HCEC 1CT (cell line): Measurements from ENCODE around the gene DUOX2.
A peak's percentile ranks its signal among the peaks of the same experiment; 100 is the strongest.
"Not testable (repeated sequence)": the region's sequence is repeated elsewhere in the genome, so short reads cannot be mapped to it uniquely, and the experiment has no call there.

Experiments used
- DNase-seq: peaks from one replicate; pipeline ENCODE4 v3.0.0-alpha.2; 2017

Gene DUOX2

DNA sequence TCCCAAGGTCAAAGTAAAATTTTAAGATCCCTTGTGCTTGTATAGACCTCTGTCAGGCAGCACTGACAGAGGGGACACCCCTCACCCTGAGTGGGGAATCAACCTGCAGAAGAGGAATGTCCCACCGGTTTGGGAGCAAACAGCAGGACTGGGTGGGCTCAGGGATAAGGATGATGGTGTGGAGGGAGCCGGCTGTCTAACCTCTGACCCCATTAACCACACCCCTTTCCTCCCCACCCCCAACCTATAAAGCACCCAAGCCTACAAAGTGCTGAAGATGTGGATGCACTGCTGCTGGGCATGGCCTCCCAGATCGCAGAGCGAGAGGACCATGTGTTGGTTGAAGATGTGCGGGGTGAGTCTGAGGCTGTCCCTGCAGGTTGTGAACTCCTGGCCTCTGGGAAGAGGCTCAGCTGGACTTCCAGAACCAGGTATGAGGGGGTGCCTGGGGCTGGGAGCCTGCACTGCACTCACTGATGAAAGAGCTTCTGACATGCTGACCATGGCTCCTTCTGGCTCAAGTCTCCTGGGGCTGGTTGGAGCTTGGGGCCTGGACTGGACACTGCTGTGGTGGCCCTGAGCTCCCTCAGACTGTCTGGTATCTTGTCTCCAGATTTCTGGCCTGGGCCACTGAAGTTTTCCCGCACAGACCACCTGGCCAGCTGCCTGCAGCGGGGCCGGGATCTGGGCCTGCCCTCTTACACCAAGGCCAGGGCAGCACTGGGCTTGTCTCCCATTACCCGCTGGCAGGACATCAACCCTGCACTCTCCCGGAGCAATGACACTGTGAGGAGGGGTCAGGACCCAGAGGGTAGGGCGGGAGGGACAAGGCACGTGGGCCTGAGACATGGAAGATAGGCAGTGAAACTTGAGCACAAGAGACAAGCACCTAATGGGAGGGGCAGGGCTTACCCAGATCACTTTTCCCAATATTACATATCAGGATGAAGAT, 25.1 kb upstream of the DUOX2 start:
- no peak for DNase-seq

DNA sequence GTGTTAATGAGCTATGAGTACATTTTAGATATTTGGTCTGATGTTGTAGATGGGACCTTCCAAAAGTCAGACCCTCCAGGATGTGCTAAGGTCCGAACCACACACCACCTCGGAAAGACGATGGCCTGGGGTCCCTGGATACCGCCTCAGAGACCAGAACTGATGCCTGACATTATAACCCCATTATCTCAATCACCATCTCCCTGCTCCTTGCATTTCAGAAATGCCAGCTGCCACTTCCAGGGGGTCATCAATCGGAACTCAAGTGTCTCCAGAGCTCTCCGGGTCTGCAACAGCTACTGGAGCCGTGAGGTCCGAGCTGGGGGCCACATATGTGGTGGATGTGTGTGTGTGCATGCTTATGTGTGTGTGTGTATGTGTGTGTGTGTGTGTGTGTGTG, 23.7 kb upstream of the DUOX2 start:
- DNase-seq = no peak

DNA sequence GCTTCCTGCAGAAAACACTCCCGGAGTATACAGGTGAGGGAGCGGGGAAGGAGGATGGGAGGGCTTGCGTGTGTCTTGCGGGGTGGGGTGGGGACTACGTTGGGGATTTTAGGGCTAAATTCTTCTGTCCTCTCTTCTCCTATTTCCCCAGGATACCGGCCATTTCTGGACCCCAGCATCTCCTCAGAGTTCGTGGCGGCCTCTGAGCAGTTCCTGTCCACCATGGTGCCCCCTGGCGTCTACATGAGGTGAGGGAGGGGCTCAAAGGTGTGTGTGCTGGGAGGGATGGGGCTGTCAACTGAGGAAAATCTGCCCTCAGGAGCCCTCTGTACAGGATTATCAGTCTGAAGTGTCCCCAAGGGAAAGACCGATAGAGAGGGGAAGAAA, 22.4 kb upstream of the DUOX2 start:
- no peak for DNase-seq

DNA sequence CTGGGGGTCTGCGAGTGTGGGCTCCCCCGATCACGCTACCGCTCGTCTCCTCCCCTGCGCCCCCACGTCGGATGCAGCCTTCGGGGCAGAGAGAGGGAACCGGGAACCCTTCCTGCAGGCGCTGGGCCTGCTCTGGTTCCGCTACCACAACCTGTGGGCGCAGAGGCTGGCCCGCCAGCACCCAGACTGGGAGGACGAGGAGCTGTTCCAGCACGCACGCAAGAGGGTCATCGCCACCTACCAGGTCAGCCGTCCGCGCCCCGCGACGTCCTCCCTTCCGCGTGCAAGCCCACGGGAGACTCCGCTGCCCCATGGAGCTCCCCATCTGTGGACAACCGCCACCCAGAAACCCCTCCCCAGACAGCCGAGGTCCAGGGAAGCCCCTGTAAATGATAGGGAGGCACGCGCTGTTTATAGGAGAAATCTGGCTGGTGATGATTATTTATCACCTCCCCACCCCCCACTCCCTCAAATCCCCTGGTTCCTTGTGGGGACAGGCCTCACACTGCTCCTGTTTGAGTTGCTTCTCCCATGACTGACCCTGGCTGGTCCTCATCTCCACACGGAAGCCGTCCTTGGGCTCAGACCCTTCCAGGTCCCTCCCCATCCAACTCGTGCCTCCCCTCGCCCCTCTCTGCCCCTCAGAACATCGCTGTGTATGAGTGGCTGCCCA, 21.9 kb upstream of the DUOX2 start:
- DNase-seq = not testable (repeated sequence)

DNA sequence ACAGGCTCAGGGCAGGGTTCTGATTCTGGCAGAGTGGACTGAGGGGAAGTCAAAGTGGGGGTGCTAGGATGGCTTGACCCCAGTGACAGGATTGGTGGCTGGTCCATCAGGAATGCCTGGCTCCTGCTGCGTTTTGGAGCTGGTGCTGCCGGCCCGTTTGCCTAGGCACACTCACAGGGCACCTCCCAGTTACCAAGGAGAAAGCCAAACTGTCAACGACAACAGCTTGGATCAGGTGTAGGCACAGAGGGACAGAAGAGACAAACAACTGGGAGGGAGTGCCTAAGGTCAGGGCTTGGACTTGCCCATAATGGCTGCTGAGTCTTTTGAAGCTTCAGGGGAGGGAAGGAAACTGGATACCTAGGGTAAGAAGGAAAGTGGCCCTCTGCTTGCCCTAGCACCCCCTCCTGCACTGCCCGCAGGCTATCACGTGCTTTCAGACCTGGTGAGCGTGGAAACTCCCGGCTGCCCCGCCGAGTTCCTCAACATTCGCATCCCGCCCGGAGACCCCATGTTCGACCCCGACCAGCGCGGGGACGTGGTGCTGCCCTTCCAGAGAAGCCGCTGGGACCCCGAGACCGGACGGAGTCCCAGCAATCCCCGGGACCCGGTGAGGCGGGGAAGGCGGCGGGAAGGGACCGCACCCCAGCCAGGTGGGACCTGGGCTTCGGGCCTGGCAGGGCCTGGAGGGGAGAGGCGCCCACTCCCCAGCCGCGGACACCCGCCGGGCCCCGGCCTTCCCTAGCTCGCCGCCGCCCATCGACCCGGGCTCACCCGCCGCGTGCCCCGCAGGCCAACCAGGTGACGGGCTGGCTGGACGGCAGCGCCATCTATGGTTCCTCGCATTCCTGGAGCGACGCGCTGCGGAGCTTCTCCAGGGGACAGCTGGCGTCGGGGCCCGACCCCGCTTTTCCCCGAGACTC, 21.0 kb upstream of the DUOX2 start:
- DNase-seq = no peak

DNA sequence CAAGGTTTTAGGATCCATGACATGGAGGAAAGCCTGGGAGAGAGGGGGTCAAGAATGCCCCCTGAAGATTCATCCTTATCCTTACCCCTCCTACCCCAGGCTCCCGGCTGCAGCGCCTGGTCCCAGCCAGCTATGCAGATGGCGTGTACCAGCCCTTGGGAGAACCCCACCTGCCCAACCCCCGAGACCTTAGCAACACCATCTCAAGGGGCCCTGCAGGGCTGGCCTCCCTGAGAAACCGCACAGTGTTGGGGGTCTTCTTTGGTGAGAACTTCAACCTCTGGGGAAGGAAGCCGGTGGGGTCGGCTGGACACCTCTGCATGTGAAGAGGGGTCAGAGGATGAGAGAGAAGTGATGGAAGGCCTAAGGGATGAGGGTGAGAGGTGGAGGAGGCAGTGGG, 20.1 kb upstream of the DUOX2 start:
- no peak for DNase-seq

DNA sequence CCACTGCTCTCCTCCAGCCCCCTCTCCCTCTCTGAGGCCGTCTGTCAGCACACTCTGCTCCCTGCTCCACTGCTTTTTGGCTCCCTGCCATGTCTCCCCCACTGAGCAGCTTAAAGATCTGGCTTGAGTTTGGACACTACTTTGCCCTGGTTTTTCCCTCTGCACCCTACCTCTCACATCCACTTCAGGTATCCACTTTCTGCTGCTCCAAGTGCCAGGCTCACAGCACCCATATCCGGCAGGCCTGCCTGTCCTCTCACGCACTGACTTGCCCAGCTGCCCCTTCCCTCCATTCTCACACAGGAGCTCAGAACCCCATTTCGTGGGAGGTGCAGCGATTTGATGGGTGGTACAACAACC, 19.6 kb upstream of the DUOX2 start:
- no peak for DNase-seq

DNA sequence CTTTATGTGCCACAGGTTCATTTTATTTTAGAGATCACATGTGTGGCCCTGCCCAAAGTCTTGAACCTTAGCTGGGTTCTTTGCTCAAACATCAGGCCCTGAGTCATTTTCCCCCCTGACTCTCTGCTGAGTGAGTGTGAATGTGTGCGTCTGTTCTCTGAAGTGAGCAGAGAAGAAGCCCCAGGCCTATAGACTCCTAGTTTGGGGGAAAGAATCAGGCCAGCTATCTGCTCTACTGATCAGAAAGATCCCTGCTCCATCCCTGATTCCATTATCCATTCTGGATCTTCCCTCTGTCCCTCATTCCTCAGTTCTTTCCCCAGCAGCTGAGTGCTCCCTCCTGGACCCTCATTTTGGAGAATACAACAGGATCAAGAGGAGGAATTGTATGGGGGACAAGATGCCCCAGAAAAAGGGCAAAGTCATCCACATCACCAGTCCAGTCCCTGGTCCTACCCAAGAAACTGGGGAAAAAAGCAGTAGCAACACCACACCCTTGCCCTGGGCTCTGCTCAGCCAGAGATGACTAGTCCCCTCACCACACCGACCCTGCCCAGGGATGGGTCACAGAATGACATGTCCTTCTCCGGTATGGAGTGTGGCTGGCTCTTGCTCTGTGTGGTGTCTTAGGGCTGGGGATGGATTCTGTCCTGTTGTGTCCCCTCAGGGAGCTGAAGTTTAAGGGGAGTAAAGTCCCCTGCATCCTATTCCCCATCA, 19.0 kb upstream of the DUOX2 start:
- no peak for DNase-seq

DNA sequence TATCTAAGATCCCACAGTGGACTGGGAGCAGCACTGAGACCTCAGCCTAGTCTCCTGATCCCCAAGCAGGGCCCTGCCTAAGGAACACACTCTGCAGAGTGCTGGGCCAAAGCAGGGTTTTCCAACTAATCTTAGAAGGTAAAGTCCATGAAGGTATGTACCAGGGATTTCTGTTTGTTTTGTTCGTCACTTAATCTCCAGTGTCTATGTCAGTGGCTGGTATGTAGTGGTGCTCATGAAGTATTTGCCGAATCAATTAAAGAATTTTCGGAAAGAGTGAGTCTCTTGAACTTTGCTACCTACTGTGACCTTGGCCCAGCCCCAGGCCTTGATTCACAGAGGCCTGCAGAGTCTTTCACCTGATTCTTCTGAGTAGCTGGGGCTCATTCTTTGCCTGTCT, 17.5 kb upstream of the DUOX2 start:
- no peak for DNase-seq

DNA sequence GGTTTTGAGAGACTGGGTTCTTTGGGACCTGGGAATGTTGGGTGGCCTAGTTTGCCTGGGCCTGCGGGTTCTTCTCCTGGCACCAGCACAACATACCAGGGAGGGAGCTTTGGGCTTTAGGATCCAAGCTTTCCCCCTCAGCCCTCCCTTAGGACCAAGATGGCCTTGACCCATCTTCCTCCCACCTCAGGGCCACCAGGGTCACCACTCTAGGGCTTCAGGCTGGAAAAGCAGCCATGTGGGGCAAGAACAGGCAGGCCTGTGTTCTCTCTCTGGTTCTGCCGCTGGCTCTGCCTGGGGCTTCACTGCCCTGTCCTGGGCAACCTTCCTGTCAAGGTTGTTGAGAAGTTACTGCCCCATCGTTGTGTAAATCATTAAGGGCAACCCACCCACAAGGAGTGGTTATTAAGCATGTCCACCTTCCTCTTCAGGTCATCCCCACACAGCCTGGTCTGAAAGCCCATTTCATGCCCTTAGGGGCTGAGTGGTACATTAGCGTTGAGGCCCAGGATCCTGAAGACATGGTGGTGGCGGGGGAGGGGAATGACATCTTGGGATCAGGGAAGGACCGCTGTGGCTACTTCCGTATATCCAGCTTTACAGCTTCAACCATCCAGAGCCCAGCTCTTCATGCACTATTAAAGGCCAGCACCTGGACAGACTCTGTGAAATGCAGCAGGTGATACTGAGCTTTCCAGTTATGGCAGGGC, 16.5 kb upstream of the DUOX2 start:
- DNase-seq = no peak

DNA sequence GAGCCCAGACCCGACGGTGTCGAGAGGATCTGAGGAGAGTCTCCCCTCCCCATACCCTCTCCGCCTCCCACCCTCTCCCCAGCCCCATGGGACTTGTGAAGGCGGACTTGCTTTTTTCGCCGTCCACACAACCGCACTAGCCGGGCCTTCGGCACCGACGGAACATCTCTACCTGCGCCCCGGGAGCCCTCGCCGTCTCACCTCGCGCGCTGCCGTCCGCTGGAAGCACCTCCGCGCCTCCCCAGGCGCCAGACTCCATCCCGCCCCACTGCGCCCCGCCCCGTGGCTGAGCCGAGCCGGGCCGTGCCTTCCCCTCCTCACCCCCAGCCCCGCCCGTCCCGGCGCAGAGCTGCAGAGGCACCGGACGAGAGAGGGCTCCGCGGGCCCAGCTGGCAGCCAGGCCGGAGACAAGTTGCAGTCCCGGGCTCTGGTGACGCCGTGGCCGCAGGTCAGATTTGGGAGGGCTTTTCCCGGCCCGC, 15.7 kb upstream of the DUOX2 start, which contains the start of the genes DUOX1 and DUOXA1:
TSS of gene DUOX1 (plus strand) at position 344 of the 479 bp plus-strand sequence. CDS start 1,973 bp downstream, outside the sequence.
TSS of gene DUOXA1 (minus strand) at position 229 of the 479 bp plus-strand sequence. CDS start 6,865 bp downstream, outside the sequence.
- DNase-seq = no peak

DNA sequence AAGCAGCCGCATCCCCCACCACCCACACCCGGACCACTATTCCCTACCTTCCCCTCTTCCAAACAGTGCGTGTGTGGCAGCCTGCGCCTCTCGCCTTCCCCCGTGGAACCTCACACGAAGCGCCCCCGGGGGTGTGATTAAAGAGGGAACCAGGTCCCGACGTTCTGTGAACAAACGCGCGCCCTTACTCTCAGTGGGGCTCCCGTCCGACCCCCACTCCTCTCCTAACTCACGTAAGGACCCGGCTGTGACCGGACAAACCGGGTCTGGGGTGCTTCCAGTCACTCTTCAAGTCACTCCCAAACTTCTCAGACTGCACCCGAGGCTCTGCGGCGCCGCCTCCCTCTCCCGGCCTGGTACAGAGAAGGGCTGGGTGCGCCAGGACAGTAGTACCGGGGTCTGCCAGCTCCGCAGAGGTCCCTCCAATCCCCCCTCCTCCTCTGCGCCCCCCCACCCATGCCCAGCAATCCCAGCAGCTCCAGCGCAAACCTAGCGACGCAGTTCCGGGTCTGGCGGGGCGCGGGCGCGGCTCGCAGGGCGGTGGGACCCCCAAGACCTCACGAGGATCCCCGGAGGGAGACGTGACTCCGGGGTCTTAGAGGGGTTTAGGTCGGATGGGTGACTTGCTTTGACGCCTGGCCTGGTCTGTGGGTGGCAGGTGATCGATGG, 15.1 kb upstream of the DUOX2 start:
- no peak for DNase-seq

DNA sequence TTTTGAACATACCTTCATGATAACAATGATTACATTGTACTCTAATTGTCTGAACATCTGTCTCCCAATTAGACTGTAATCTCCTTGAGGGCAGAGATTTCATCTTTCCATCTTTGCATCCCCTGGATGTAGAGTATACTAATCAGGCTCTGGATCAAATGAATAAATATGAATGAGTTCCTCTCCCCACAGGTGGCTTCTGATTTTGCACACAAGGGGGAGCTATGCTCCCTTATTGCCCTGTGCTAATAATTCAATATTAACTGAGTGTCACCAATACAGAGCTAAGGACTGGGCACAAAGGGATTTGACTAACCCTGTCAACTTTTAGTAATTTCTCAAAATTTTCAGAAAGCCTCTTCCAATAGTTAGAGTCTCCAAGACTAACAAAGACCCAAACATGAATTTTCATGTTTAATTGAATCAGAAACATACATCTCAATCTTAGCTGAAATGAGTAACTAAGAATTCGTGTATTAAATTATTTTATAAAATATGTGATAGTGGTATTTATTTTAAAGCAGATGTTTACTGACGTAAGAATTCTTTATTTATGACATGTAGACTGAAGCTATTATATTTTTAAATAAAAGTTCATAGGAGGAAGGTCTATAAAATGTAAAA, 12.7 kb upstream of the DUOX2 start:
- peak; percentile 11 for DNase-seq

DNA sequence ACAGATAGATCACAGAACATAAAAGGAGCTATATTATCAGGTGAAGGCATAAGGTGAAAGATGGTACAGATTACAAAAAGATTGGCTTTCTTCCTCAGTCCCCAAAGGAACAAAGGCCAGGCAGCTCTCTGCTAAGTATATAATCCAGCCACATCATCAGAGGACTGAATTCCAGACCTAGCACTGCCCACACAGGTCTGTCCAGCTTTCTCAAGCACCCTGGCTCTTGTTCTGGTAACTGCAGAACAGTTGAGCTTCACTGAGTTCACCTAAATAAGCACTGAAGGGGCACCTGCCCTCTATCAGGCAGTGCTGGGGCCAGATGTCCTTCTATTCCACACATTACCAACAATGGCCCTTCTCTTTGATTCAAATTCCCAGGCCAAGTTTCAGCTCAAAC, 9.4 kb upstream of the DUOX2 start:
- no peak for DNase-seq

DNA sequence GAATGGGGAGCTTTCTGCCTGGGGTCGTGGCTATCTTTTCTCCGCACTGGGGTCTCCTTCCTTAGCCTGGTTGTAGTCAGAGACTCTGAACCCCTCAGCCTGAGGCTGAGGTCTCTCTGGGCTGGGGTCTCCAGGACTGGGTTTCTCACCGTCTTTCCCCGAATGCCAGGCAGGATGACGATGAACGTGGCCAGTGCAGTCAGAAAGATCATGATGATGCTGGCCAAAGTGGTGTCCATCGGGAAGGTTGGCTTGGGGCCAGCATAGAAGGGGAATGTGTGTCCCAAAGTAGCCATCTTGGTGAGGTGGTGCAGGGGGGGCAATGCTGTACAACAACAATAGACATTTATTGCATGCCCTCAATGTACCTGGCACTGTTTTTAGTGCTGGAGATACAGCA, 8.7 kb upstream of the DUOX2 start:
- no peak for DNase-seq

DNA sequence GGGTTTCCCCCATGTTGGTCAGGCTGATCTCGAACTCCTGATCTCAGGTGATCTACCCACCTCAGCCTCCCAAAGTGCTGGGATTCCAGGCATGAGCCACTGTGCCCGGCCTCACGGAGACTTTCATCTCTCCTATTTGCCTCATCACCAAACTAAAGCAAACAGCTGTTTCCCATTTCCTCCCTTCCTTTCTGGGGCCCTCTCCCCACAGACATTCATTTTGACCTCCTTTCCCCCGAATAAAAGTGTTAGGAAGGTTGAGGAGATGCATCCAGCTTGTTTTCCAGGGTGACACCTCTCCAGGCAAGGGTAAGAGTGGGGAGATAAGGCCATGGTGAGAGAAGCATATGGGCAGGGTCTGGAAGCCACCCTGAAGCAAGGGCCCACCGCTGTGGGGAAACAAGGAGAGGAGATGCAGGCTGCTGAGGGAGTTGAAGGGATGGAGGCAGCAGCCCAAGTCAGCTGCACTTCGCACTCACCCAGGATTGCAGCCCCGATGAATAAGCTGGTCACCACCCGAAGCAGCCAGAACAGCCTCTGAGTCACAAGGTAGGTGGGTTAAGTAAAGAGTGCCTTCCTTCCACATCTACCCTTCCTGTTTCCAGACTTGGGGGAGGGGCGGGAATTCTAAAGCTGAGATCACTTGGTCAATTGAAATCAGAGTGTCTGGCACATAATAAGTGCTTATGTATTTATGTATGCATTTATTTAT, 7.9 kb upstream of the DUOX2 start:
- peak; percentile 81 for DNase-seq

DNA sequence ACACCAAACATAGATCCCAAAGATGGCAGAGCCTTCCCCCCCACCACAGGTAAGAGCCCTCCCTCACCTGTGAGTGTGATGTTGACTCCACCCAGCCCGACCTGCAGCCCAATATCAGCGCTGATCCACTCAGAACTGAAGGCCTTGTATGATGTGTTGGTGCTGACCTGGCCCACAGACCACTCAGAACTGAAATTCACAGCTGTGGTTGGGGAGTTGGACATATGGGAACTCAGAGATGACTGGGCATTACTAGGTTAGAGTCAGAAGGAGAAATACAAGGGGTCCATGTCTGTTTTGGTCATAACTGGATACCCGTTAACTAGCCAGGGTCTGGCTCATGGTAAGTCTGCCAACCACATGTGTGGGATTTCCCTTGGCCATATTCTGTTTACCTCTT, 7.0 kb upstream of the DUOX2 start:
- no peak for DNase-seq

DNA sequence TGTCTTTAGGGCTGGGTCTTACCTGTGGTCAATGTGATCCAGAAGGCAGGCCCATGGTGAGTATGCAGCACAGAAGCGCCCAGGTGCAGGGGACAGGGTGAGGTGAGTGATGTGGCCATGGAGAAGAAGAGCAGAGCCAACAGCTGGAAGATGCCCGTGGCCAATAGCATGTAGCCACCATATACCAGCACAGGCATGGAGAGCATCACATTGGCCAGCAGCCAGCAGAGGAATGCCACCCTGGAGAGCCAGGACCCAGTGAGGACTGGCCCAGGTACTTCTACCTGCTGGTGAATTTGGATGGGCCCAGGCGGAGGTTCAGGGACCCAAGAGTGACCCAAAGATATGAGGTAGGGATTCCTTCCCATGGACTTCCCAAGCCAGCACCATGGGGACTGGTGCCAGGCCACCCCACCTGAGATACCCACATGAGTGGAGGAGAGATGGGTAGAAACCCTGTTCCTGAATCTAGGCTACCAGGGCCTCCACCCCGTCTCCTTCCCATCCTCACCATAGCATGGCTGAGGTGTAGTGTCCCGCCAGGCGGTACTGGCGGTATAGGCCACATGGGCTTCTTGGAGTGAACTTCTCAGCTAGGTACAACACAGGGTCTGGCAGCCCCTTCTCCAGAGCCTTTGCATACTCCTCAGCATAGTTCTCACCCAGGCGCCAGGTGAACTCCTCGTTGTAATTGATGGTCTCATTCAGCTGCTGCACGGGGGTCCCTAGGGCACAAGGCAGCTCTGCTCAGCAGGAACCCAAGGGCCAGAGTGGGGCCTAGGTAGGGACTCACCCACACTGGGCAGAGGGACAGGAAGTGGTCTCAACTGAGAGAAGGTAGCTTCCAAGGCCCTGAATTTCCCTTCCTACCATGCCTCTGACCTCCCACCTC, 6.4 kb upstream of the DUOX2 start:
- DNase-seq = no peak

DNA sequence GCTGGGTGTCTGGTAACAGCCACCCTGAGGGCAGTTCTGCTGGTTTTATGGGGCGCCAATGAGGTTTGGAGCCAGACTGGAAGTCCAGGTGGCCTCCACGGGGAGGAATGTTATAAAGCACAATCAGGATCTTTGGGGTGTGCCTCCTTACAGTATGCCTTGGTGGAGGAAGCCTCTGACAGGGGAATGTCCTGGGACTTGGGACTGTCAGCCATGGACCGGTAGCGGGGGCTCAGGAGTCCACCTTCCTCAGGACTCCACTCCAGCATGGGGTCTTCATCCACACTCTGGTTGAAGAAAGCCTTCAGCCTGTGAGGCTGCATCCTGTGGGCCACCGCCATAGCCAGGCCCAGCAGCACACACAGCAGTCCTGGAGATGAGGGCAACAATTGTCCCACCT, 5.0 kb upstream of the DUOX2 start:
- no peak for DNase-seq
